Aorta (tissue), 5 donors: Measurements from ENCODE around the gene CCDC196. TPM values are rescaled to one million over a fixed set of nuclear protein-coding genes. Genes with fewer than 3 reads are reported as not detected.

Source experiments
- ATAC-seq: fragments of 200-7000 bp; cut with Tn5 transposase; one replicate; pipeline ENCODE4 v1.9.1; 2022; ENCODE audit warnings: moderate library complexity; ENCODE audit not compliant: low FRiP score
- DNase-seq, 2 donors: peaks; one replicate each; pipeline ENCODE4 v3.0.0-alpha.2; 2020
- H3K27ac ChIP-seq, 2 donors: one replicate each; pipeline ENCODE4 v1.5.1; 2013; ENCODE audit warnings: low read length in 2 of 2, mild to moderate bottlenecking in 2 of 2, moderate library complexity in 2 of 2, control low read depth in 1 of 2, inconsistent platforms in 1 of 2, low read depth in 1 of 2
- H3K27me3 ChIP-seq, 2 donors: one replicate each; pipeline ENCODE4 v1.6.1; 2013; ENCODE audit warnings: control low read depth in 1 of 2, low read length in 1 of 2, mild to moderate bottlenecking in 1 of 2, moderate library complexity in 1 of 2; ENCODE audit not compliant: insufficient read depth in 2 of 2, control insufficient read depth in 1 of 2
- H3K36me3 ChIP-seq, 2 donors: one replicate each; pipeline ENCODE4 v1.6.1; 2013; ENCODE audit warnings: control low read depth in 1 of 2, low read length in 1 of 2, mild to moderate bottlenecking in 1 of 2; ENCODE audit not compliant: insufficient read depth in 2 of 2, control insufficient read depth in 1 of 2
- H3K4me1 ChIP-seq, 2 donors: one replicate each; pipeline ENCODE4 v1.6.1; 2013; ENCODE audit warnings: low read length in 2 of 2, control low read depth in 1 of 2, mild to moderate bottlenecking in 1 of 2, moderate library complexity in 1 of 2; ENCODE audit not compliant: insufficient read depth in 2 of 2, control insufficient read depth in 1 of 2
- H3K4me3 ChIP-seq, 2 donors: one replicate each; pipeline ENCODE4 v1.5.1; 2013; ENCODE audit warnings: low read length in 2 of 2, control low read depth in 1 of 2, mild to moderate bottlenecking in 1 of 2
- H3K9me3 ChIP-seq: one replicate; pipeline ENCODE4 v1.6.1; 2013; ENCODE audit warnings: mild to moderate bottlenecking, low read length; ENCODE audit not compliant: control insufficient read depth
- WGBS, 2 donors: extraction: QIAGEN DNeasy Blood & Tissue Kit; methylation state at CpG; one replicate each; pipeline ENCODE4 v1.1.7; 2013; 5-methylcytosine and 5-hydroxymethylcytosine counted together
- intact Hi-C, 2 donors: fragments of 100-400 bp; cut with DNase I; formaldehyde crosslinking; loops; one replicate each; pipeline versions ENCODE4 v1.14.2 to v1.15.0; 2022
- long read RNA-seq, 2 donors: library from polyadenylated mRNA; unstranded; transcript quantifications; one replicate each; pipeline ENCODE4 v2.0.0, GENCODE V29; 2020 to 2021
- polyA plus RNA-seq, 2 donors: library from polyadenylated mRNA; stranded (reverse); fragments of 200-250 nt; gene quantifications; one replicate each; pipeline ENCODE4 v1.2.3, GENCODE V29; 2013
- total RNA-seq, 2 donors: library from RNA; stranded (reverse); fragmentation: NEBNext Ultra II Directional; extraction: Animal tissue kit (Norgen Biotek cat#: 25700); gene quantifications; one replicate each; pipeline ENCODE4 v1.2.1, GENCODE V29; 2021
- donor health status: healthy with polysubstance abuse.
- donor health status: Bipolar disorder and iron deficiency.
- donor health status: DM: no; HTN: no; CAD: no.
- donor health status: DM: no; HTN: no; CAD: no.
- donor health status: DM: yes; HTN: yes; CAD: no.

The CCDC196 gene, protein sequence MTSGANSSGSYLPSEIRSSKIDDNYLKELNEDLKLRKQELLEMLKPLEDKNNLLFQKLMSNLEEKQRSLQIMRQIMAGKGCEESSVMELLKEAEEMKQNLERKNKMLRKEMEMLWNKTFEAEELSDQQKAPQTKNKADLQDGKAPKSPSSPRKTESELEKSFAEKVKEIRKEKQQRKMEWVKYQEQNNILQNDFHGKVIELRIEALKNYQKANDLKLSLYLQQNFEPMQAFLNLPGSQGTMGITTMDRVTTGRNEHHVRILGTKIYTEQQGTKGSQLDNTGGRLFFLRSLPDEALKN
- total RNA-seq = not detected
- polyA plus RNA-seq = not detected
- long read RNA-seq, donor 1, partial matches to known transcripts = 0 of 2 reads
- long read RNA-seq, donor 1, other reads (novel, unspliced or antisense) = 2 of 2 reads
- long read RNA-seq, donor 2, partial matches to known transcripts = 0 of 4 reads
- long read RNA-seq, donor 2, other reads (novel, unspliced or antisense) = 4 of 4 reads

DNA sequence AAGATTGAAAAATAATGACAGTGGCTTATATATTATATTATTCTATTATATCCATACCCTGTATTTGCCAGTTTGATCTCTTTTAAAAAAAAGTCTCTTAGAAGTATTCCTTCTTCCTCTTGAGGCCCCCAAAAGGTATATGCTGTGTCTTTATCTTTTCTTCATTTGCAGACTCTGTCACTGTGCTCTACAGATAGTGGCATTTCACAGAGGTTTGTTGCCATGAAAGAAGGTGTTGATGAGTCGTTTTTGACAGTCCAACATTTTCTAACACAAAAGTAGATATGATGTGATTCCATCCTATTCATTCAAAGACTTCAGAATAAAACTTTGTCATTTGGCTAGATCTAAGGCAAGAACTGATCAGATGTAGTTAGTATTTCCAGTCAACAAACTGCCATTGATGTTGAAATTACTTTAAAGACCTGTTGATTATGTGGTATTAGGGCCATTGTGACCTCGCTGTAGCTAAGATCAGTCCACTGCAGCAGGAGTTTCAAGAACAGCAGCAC, at the start of gene CCDC196:
Gene CCDC196, plus strand, starts transcription at position 462 of the 512 bp plus-strand sequence. CDS start 132 bp downstream, outside the sequence.
- no peak within 1 kb of the TSS for H3K27ac ChIP-seq
- no peaks in the 10 kb centered on the region for H3K4me1 ChIP-seq
- H3K36me3 ChIP-seq = no peaks in the 10 kb centered on the region
- WGBS, 2 donors = 86 to 88% methylated on average over 2 of the region's 2 CpGs
- ATAC-seq (no peak), DNase-seq (no peak)
- no peak within 1 kb of the TSS for H3K4me3 ChIP-seq
- no peaks in the 10 kb centered on the region for H3K27me3 ChIP-seq
- no peaks in the 10 kb centered on the region for H3K9me3 ChIP-seq
- intact Hi-C loops = no loop called here

DNA sequence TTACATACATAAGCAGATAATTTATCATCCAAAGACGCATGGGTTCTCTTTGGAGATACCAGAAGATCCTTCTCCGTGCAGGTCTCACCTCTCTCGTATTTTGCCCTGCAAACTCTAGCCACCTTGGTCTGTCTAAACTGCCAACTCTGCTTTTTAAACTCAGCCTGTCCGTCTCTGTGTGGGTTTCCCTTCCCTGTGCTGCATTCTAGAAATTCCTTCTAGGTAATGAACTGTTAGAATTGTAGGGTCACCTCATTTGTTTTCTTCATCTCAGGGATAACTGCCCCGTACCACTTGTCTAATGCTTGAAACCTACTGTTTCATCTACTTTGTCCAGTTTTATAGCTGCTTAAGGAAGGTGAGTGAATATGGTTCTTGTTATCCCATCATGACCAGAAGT, 45.4 kb upstream of the CCDC196 start:
- intact Hi-C loops = no loop called here
- Histone ChIP-seq H3K36me3 (no peaks in the 10 kb centered on the region), H3K9me3 (no peaks in the 10 kb centered on the region), H3K27me3 (no peaks in the 10 kb centered on the region), H3K27ac (no peak overlapping the region), H3K4me3 (no peak overlapping the region), H3K4me1 (no peaks in the 10 kb centered on the region)
- 65 to 71% methylated on average over 5 of the region's 5 CpGs for WGBS, 2 donors
- no peak for ATAC-seq
- DNase-seq = no peak

DNA sequence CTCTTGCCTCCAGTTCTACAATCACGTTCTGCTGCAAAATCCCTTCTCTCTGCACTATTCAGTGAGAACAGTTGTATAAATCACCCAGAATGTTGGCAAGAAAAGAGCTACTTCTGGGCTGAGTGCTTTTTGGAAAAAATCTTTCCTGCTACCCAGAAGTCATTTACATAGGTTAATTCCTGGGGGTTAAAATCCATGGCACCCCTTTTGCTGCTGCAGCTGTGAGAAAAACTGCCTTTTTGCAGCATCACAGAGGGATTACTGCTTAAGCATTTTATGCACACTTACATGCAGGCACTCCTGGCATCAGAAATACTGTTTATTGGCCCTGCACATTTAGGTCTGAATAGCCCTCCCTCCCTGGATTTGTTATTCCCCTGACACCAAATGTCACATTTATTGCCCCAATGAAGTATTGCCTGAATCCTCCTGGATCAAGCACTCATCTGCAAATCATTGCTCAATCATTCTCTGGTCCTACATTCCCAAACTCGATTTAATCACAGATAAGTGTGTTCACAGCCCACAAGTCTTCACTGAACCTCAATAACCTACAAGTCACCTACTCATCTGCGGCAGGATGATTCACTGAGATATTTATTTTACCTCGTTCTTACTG, 43.1 kb upstream of the CCDC196 start:
- 28 to 42% methylated on average over 4 of the region's 4 CpGs for WGBS, 2 donors
- ATAC-seq (no peak), DNase-seq (no peak)
- H3K4me3 ChIP-seq = no peak overlapping the region
- H3K9me3 ChIP-seq = no peaks in the 10 kb centered on the region
- no peaks in the 10 kb centered on the region for H3K27me3 ChIP-seq
- H3K36me3 ChIP-seq = no peaks in the 10 kb centered on the region
- intact Hi-C loops = no loop called here
- H3K27ac ChIP-seq = no peak overlapping the region
- H3K4me1 ChIP-seq = no peaks in the 10 kb centered on the region

DNA sequence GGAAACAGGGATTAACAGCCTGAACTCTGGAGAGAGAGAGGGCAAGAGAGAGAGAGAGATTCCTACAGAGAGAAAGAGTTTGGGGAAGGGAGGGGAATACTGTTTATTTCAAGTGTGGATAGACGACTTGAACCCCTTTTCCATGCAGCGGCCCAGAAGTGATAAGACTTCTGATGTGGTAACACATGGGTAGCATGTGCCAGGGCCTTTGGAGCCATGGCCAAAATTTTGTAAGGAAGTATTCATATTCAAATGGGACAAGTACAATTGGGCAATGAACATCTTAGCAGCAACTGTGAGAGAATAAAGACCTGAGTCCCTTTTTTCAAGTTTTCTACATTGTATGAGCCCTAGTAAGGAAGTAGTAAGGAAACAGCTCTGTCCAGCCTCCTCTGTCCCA, 42.4 kb upstream of the CCDC196 start:
- ATAC-seq = no peak
- no peaks in the 10 kb centered on the region for H3K4me1 ChIP-seq
- intact Hi-C loops = no loop called here
- H3K27me3 ChIP-seq = no peaks in the 10 kb centered on the region
- no peak overlapping the region for H3K27ac ChIP-seq
- H3K4me3 ChIP-seq = no peak overlapping the region
- H3K36me3 ChIP-seq = no peaks in the 10 kb centered on the region
- WGBS, 2 donors = 48 to 70% methylated on average over 2 of the region's 2 CpGs
- DNase-seq = no peak
- H3K9me3 ChIP-seq = no peaks in the 10 kb centered on the region

DNA sequence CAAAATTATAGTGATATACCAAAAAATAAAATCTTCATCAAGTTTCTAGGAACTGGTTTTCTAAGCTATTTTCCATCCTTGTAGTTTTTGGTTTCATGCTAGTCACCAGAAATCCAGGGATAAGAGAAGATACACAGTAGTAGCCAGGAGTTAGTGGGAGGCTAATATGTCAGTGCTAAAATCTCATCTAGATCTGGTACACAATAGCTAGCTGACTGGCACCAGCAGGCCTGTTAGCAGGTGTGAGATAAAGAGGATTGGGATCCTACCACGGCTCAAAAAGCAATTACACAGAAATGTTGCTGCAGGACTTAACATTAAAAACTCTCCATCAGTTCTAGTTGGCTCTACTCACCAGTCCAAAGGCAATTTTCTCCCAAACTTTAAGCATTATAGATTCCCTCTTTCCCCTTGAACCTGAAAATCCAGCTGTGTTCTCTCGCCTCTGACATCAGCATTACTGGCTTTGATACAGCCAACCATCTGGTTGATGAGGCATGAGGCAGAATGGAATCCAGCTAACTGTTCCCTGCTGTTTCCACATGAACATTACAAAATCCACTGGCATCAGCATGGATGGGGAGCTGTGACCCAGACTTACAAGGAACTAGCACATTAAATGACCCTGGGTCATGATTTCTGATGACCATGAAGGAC, 41.8 kb upstream of the CCDC196 start:
- Histone ChIP-seq H3K9me3 (no peaks in the 10 kb centered on the region), H3K27ac (no peak overlapping the region), H3K36me3 (no peaks in the 10 kb centered on the region), H3K4me1 (no peaks in the 10 kb centered on the region), H3K27me3 (no peaks in the 10 kb centered on the region), H3K4me3 (no peak overlapping the region)
- WGBS, 2 donors = 80 to 88% methylated on average over 2 of the region's 2 CpGs
- DNase-seq = no peak
- no peak for ATAC-seq
- intact Hi-C loops = no loop called here

DNA sequence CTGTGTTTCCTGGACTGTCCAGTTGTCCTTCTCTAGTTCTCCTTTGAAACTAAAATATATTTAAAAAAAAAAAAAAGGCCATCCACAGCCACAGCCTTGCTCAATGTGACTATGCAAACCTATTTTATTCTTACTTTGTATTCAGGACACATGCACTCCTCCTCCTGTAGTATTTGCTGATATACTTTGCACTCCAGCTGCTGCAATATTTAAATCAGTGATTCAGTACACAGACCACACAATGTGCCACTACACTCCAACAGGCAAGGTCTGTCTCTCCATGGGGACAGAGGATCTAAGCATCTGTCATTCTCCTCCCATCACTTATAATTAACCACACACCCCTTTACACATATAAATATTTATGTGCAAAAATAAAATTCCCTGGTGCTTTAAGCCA, 40.2 kb upstream of the CCDC196 start:
- Histone ChIP-seq H3K4me1 (no peaks in the 10 kb centered on the region), H3K27me3 (no peaks in the 10 kb centered on the region), H3K36me3 (no peaks in the 10 kb centered on the region), H3K9me3 (no peaks in the 10 kb centered on the region), H3K27ac (no peak overlapping the region), H3K4me3 (no peak overlapping the region)
- intact Hi-C loops = no loop called here
- no peak for DNase-seq
- ATAC-seq = no peak

DNA sequence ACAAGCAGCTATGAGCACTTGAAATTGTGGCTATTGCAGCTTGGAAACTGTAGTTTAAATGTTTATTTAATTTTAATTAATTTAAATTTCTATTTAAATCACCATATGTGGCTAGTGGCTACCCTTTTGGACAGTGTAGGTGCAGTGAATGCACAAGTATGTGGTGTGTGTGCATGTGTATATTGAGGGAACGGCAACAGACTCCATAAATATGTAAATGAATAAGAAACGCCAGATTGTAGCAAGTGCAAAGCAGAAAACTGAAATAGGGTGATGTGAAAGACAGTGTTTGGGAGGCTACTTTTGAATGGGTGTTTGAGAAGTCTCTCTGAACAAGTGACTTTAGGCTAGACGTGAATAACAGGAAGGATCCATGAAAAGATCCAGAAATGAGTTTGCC, 32.7 kb upstream of the CCDC196 start:
- 61 to 76% methylated on average over 3 of the region's 3 CpGs for WGBS, 2 donors
- H3K4me1 ChIP-seq = no peaks in the 10 kb centered on the region
- DNase-seq (no peak), ATAC-seq (no peak)
- H3K27ac ChIP-seq = no peak overlapping the region
- intact Hi-C loops = no loop called here
- H3K4me3 ChIP-seq = no peak overlapping the region
- no peaks in the 10 kb centered on the region for H3K36me3 ChIP-seq
- no peaks in the 10 kb centered on the region for H3K9me3 ChIP-seq
- H3K27me3 ChIP-seq = no peaks in the 10 kb centered on the region

DNA sequence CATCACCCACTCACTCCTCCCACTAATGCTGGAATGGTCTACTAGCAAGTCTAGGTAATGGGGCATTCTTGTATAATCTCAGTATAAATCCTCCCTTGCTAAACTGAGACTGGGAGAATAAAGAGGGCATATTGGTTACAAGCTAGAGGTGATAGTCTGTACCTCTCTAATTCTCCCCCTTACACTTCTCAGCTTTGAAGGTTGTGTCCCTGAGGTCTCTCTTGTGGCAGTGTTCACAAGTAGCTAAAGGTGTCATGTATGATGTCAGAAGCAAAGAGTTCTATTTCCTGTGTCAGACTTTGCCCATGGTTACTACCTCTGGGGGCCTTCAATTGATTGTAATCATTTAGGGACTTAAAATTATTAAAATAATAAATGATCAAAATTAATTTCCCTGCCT, 26.6 kb upstream of the CCDC196 start:
- no peak overlapping the region for H3K4me3 ChIP-seq
- ATAC-seq (no peak), DNase-seq (no peak)
- no peaks in the 10 kb centered on the region for H3K9me3 ChIP-seq
- no peaks in the 10 kb centered on the region for H3K36me3 ChIP-seq
- H3K4me1 ChIP-seq = no peaks in the 10 kb centered on the region
- no peaks in the 10 kb centered on the region for H3K27me3 ChIP-seq
- intact Hi-C loops = no loop called here
- no peak overlapping the region for H3K27ac ChIP-seq
